RWPE1 (cell line): ENCODE data around the gene SERGEF.

Experiments used
- CTCF ChIA-PET: fragments of 350-600 bp; sonication (Branson Sonifier 250); formaldehyde crosslinking; extraction: SDS; loops from one replicate; lab custom pipeline; 2021; lab: Yijun Ruan, JAX
- POLR2A ChIA-PET: fragments of 400-600 bp; formaldehyde crosslinking; extraction: SDS; loops from one replicate; lab custom pipeline; 2020; ENCODE audit warnings: antibody characterized with exemption; ENCODE audit not compliant: low non-redundant PET; lab: Yijun Ruan, JAX
- DNase-seq: peaks from one replicate; pipeline ENCODE4 v3.0.0; 2012; ENCODE audit warnings: low spot score
- H3K27ac ChIP-seq: fragments of 450-650 bp; 2 replicates; pipeline ENCODE4 v1.5.1; 2017
- TF ChIP-seq, protein P1 (sequence below): fragments of 450-650 bp; conservative IDR thresholded peaks from 2 replicates; pipeline ENCODE4 v1.5.1; 2017; ENCODE audit warnings: low read depth, mild to moderate bottlenecking

Gene SERGEF

DNA sequence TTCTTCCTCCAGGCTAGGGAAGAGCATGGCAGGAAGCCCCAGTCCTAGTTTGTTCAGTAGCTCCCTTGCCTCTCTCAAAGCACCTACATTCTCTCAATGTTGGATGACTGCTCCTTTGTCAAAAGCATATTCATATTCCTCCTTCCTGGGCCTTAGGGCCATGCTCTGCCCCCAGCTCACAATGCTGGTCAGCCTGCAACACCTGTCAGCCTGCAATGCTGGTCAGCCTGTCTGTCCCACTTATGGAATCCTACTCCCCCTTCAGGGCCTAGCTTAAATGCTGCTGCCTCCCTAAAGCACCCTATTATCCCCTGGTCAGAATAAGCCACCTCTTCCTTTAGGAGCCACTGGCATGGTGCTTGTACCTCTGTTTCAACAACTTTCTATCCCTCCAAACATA, 45.2 kb downstream of the SERGEF start:
- CTCF ChIA-PET = interaction anchor here (0.8 to 1.4 kb wide), 2 partner anchors 11 to 50 kb away, joined by 3 to 4 read pairs; no protein-coding TSS in a partner anchor

GRCh38 chr11:17960091-17960490, 52.8 kb downstream of the SERGEF start:
- POLR2A ChIA-PET = no interaction called here
- no peak for DNase-seq
- CTCF ChIA-PET = interaction anchor here (0.9 kb wide), 1 partner anchor 12 kb away, joined by 7 read pairs; no protein-coding TSS in a partner anchor
- no peak overlapping the region for H3K27ac ChIP-seq
- TF ChIP-seq, protein P1, sequence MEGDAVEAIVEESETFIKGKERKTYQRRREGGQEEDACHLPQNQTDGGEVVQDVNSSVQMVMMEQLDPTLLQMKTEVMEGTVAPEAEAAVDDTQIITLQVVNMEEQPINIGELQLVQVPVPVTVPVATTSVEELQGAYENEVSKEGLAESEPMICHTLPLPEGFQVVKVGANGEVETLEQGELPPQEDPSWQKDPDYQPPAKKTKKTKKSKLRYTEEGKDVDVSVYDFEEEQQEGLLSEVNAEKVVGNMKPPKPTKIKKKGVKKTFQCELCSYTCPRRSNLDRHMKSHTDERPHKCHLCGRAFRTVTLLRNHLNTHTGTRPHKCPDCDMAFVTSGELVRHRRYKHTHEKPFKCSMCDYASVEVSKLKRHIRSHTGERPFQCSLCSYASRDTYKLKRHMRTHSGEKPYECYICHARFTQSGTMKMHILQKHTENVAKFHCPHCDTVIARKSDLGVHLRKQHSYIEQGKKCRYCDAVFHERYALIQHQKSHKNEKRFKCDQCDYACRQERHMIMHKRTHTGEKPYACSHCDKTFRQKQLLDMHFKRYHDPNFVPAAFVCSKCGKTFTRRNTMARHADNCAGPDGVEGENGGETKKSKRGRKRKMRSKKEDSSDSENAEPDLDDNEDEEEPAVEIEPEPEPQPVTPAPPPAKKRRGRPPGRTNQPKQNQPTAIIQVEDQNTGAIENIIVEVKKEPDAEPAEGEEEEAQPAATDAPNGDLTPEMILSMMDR = no peak

More for the DNA sequence above, 45.2 kb downstream of the SERGEF start:
- TF ChIP-seq, protein P1 = no peak
- no peak for DNase-seq
- POLR2A ChIA-PET = no interaction called here
- H3K27ac ChIP-seq = no peak overlapping the region

- H3K27ac ChIP-seq = no peak overlapping the region
- no peak for DNase-seq
- ChIA-PET POLR2A (no interaction called here), CTCF (interaction anchor here (0.7 kb wide), 1 partner anchor 42 kb away, joined by 4 read pairs; no protein-coding TSS in a partner anchor)
- TF ChIP-seq, protein P1 = no peak
Observed at GRCh38 chr11:17958446-17958845, 54.4 kb downstream of the SERGEF start.

- CTCF ChIA-PET = no interaction called here
- no peak overlapping the region for H3K27ac ChIP-seq
- POLR2A ChIA-PET = no interaction called here
- TF ChIP-seq, protein P1 = no peak
- no peak for DNase-seq
Observed at GRCh38 chr11:17954395-17955252, 58.2 kb downstream of the SERGEF start.

- H3K27ac ChIP-seq = no peak overlapping the region
- POLR2A ChIA-PET = no interaction called here
- CTCF ChIA-PET = interaction anchor here (0.6 kb wide), 1 partner anchor 171 kb away, joined by 5 read pairs; no protein-coding TSS in a partner anchor
- no peak for DNase-seq
- TF ChIP-seq, protein P1 = no peak
Observed at GRCh38 chr11:17952487-17952886, 60.4 kb downstream of the SERGEF start.

- ChIA-PET CTCF (interaction anchor here (0.6 kb wide), 1 partner anchor 170 kb away, joined by 5 read pairs; no protein-coding TSS in a partner anchor), POLR2A (no interaction called here)
- H3K27ac ChIP-seq = no peak overlapping the region
- TF ChIP-seq, protein P1 = no peak
- no peak for DNase-seq
Observed at GRCh38 chr11:17951685-17952388, 61.0 kb downstream of the SERGEF start.
